ENCODE results near the gene GRM5. TPM values are rescaled to one million over a fixed set of nuclear protein-coding genes. Genes with fewer than 3 reads are reported as not detected.

Gene GRM5
- total RNA-seq, 4 donors from 2014 or later, result 0.09 TPM; not detected in 3

GRCh38 chr11:88620568-88621130 lies 445.1 kb downstream of the GRM5 start:
- Histone ChIP-seq H3K4me3 (no peak overlapping the region), H3K27me3 (no peaks in the 10 kb centered on the region), H3K9me3 (no peaks in the 10 kb centered on the region), H3K36me3 (no peaks in the 10 kb centered on the region), H3K27ac (no peak overlapping the region), H3K4me1 (no peaks in the 10 kb centered on the region)
- intact Hi-C loops (cut with DNase I), result no loop called here
- WGBS, 2 donors, result 26 to 34% methylated on average over 2 of the region's 2 CpGs
- TF ChIP-seq POLR2A (IDR thresholded peaks at IDR 0.05) (no peak), CTCF (IDR thresholded peaks at IDR 0.05) (no peak)
- DNase-seq, result no peak

- Histone ChIP-seq H3K9me3 (no peaks in the 10 kb centered on the region), H3K27me3 (no peaks in the 10 kb centered on the region), H3K4me1 (no peaks in the 10 kb centered on the region), H3K4me3 (no peak overlapping the region), H3K27ac (no peak overlapping the region), H3K36me3 (no peaks in the 10 kb centered on the region)
- DNase-seq, result no peak
- intact Hi-C loops (cut with DNase I), result no loop called here
- TF ChIP-seq POLR2A (IDR thresholded peaks at IDR 0.05) (no peak), CTCF (IDR thresholded peaks at IDR 0.05) (no peak)
Observed at GRCh38 chr11:88619656-88620385, 446.0 kb downstream of the GRM5 start.

GRCh38 chr11:88619071-88619425 lies 446.7 kb downstream of the GRM5 start:
- Histone ChIP-seq H3K4me1 (no peaks in the 10 kb centered on the region), H3K9me3 (no peaks in the 10 kb centered on the region), H3K36me3 (no peaks in the 10 kb centered on the region), H3K4me3 (no peak overlapping the region), H3K27ac (no peak overlapping the region), H3K27me3 (no peaks in the 10 kb centered on the region)
- no peak for DNase-seq
- WGBS, 2 donors, result 81 to 83% methylated on average over 1 of the region's 1 CpG
- TF ChIP-seq POLR2A (IDR thresholded peaks at IDR 0.05), result no peak
- TF ChIP-seq CTCF (IDR thresholded peaks at IDR 0.05), result no peak
- intact Hi-C loops (cut with DNase I), result no loop called here

GRCh38 chr11:88618327-88619070 lies 447.3 kb downstream of the GRM5 start:
- H3K9me3 ChIP-seq, result no peaks in the 10 kb centered on the region
- H3K4me3 ChIP-seq, result no peak overlapping the region
- no peaks in the 10 kb centered on the region for H3K27me3 ChIP-seq
- WGBS, 2 donors, result 35 to 39% methylated on average over 5 of the region's 5 CpGs
- intact Hi-C loops (cut with DNase I), result no loop called here
- H3K36me3 ChIP-seq, result no peaks in the 10 kb centered on the region
- DNase-seq, result no peak
- no peak overlapping the region for H3K27ac ChIP-seq
- TF ChIP-seq CTCF (IDR thresholded peaks at IDR 0.05), result no peak
- TF ChIP-seq POLR2A (IDR thresholded peaks at IDR 0.05), result no peak
- H3K4me1 ChIP-seq, result no peaks in the 10 kb centered on the region

- no peaks in the 10 kb centered on the region for H3K4me1 ChIP-seq
- H3K36me3 ChIP-seq, result no peaks in the 10 kb centered on the region
- whole genome bisulfite sequencing, 2 donors, result 44 to 50% methylated on average over 1 of the region's 1 CpG
- H3K27ac ChIP-seq, result no peak overlapping the region
- no peak for TF ChIP-seq POLR2A (IDR thresholded peaks at IDR 0.05)
- TF ChIP-seq CTCF (IDR thresholded peaks at IDR 0.05), result no peak
- DNase-seq, result no peak
- intact Hi-C loops (cut with DNase I), result no loop called here
- H3K9me3 ChIP-seq, result no peaks in the 10 kb centered on the region
- no peak overlapping the region for H3K4me3 ChIP-seq
- H3K27me3 ChIP-seq, result no peaks in the 10 kb centered on the region
Observed at GRCh38 chr11:88617226-88617625, 448.6 kb downstream of the GRM5 start.

Measured in esophagus squamous epithelium (tissue), 5 donors.